HCEC 1CT (cell line): ENCODE data around the gene OR2D2.
A peak's percentile ranks its signal among the peaks of the same experiment; 100 is the strongest.
"Not testable (repeated sequence)": the region's sequence is repeated elsewhere in the genome, so short reads cannot be mapped to it uniquely, and the experiment has no call there.

Experiments
- DNase-seq: peaks from one replicate; pipeline ENCODE4 v3.0.0-alpha.2; 2017

OR2D2 gene, protein sequence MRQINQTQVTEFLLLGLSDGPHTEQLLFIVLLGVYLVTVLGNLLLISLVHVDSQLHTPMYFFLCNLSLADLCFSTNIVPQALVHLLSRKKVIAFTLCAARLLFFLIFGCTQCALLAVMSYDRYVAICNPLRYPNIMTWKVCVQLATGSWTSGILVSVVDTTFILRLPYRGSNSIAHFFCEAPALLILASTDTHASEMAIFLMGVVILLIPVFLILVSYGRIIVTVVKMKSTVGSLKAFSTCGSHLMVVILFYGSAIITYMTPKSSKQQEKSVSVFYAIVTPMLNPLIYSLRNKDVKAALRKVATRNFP

DNA sequence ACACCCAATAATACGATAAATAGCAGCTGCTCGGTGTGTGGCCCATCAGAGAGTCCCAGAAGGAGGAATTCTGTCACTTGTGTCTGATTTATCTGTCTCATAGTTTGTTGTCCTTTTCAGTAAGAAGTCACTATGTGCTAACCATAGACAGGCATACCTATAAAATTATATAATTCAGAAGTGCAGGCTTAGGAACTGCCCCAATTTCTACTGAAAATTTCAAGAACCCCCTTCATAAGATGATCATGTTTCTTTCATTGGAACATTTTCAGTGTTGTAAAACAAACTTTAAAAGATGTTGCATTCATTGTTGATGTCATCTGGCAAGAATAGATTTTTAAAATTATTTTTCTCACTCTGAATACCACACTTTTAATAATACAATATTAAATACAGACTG is at the start of gene OR2D2:
Gene OR2D2, minus strand, starts transcription at position 101 of the 400 bp plus-strand sequence. Its CDS starts 0 bp downstream, at position 101.
- DNase-seq = no peak

- DNase-seq = no peak
Measured at GRCh38 chr11:6941970-6942369, 49.7 kb upstream of the OR2D2 start.

GRCh38 chr11:6932145-6932544 is 39.8 kb upstream of the OR2D2 start:
- DNase-seq = no peak

GRCh38 chr11:6931146-6931713 is 38.9 kb upstream of the OR2D2 start:
- no peak for DNase-seq

DNA sequence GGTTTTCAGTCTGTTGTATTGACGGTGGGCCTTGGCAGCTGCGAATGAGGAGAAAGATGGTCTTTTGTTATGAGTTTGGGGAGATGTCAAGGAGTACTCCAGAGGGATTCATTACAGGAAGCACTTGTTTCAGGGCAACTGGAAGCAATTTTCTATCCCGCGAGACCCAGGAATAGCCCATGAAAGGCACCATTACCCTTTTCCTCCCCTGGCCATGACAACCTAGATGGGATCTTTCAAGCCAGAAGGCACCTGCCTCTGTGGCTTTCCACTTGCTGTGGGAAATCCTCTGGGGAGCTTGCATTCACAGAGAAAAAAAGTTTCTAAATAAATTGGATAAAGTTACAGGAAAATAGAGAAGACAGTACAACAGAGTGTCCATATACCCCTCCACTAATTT is 36.6 kb upstream of the OR2D2 start:
- DNase-seq = no peak

DNA sequence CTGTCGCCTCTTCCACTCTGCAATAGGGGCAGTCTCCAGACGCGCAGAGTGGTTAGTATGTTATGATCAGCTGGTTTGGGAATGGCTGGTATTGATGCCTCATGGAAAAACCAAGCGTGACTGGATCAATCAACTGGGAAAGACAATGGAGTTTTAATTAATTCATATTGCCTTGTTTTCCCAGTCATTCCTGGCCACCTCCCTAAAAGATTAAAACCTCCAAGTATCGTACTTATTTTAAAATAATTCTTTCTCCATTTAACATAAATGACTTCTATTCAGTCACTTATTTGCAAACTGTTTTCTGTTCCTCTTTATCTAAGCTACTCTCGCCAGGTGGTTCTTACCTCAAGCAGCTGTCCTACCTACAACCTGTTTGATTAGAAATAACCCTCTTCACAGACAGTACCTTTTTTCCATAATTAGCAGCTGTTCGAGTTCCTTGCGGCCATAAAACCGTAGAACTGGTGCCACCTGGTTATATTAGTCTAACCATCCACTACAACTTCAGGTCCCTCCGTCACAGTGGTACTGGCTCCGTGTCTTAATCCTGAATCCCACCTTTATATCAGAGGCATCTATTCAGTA is 34.8 kb upstream of the OR2D2 start:
- DNase-seq = no peak

DNA sequence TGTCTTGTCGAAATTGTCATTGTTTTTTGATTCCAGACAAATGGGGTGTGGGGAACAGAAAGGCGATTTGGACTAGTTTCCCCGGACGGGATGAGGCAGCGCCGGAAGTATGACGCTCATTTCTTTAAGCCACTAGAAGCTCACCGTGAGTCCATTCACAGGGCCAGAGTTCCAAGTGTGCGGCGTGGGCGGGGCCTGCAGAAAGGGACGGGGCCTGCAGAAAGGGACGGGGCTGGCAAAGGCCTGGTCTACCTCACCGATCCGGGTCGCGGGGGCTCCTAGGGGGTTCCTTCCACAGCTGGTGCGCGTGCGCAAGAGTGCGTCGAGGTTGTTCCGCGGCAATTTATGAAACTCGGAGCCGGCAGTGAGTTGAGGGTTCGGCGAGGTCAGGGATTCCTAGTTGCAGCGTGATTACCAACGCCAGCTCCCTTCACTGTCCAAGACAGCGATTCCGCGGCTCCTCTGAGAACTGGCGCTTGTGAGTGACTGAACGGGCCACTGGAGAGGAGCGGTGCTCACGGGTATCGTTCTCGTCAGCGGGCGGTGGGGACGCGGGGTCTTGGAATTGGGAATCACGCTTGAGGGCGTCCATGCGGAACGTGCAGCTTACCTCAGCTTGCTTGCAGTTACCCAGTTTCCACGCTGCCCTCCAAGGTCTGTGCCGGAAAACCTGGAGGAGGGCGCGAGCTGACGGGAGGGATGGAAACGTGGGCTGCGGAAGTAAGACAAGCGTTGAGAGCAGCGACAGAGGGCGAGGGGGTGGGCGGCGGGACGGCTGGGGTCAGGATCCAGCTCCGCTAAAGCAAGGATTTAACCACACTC is 34.1 kb upstream of the OR2D2 start, which contains the start of gene ZNF215:
Gene ZNF215, plus strand, starts transcription at position 219 of the 822 bp plus-strand sequence. CDS start 5,847 bp downstream, outside the sequence.
- DNase-seq = peak; percentile 90

GRCh38 chr11:6925636-6926207 is 33.4 kb upstream of the OR2D2 start:
- DNase-seq = peak; percentile 36

GRCh38 chr11:6925007-6925577 is 32.8 kb upstream of the OR2D2 start:
- no peak for DNase-seq

- DNase-seq = no peak
Measured at GRCh38 chr11:6920702-6921101, 28.4 kb upstream of the OR2D2 start, which contains the start of gene OR2D3. OR2D3 (plus strand) TSS chr11:6921002; CDS start chr11:6921002, 0 bp downstream.

GRCh38 chr11:6919698-6920097 is 27.4 kb upstream of the OR2D2 start:
- no peak for DNase-seq

- peak; percentile 6 for DNase-seq
Measured at GRCh38 chr11:6911948-6912347, 19.6 kb upstream of the OR2D2 start.

DNA sequence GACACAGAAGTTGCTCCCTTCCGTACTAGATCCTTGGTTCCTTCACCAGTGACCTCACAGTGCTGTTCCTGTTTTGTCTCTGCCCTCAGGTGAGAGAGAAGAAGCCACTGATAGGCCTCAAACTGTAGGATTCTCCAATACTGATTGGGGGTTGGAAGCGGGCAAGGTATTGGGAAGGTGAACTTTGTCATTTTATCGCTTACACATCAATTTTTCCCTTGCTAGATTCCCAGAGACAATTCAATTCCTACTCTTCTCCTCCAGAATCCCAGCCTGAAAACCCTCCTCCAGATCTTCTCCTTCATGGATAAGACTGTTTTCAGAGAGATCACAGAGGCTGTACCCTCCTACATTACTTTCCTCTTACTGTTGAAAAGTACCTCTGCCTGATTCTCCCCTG is 19.1 kb upstream of the OR2D2 start:
- no peak for DNase-seq

- DNase-seq = not testable (repeated sequence)
Measured at GRCh38 chr11:6904804-6905203, 12.5 kb upstream of the OR2D2 start.

- DNase-seq = no peak
Measured at GRCh38 chr11:6900327-6900999, 8.2 kb upstream of the OR2D2 start.

- no peak for DNase-seq
Measured at GRCh38 chr11:6898911-6899310, 6.6 kb upstream of the OR2D2 start.

DNA sequence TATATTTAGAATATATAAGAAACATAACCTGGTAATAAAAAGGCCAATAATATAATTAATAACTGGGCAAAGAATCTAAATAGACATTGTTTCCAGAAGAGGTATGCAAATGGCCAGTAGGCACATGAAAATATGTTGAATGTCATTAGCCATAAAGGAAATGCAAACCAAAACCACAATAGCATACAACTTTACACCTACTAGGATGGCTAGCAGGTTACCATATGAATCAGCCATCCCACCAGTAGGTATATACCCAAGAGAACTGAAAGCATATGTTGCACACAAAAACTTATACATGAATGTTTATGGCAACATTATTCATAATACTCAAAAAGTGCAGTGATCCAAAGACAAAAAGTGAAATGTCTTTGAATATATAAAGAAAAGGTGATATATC is 2.7 kb upstream of the OR2D2 start:
- no peak for DNase-seq

- no peak for DNase-seq
Measured at GRCh38 chr11:6894097-6894496, 1.8 kb upstream of the OR2D2 start.

- DNase-seq = no peak
Measured at GRCh38 chr11:6889835-6890234, 2.5 kb downstream of the OR2D2 start.

- DNase-seq = no peak
Measured at GRCh38 chr11:6888830-6889229, 3.5 kb downstream of the OR2D2 start.

- DNase-seq = not testable (repeated sequence)
Measured at GRCh38 chr11:6887711-6888110, 4.6 kb downstream of the OR2D2 start.

- no peak for DNase-seq
Measured at GRCh38 chr11:6882751-6883150, 9.5 kb downstream of the OR2D2 start.
